T-helper 2 cell treated with Interferon-gamma antibody and Interleukin-4, amounts not matched to agents 5 μg/mL and 100 μg/mL, for 36 hours (primary cell): ENCODE results near the gene TADA2A.
A peak's percentile ranks its signal among the peaks of the same experiment; 100 is the strongest.
"Not testable (repeated sequence)": the region's sequence is repeated elsewhere in the genome, so short reads cannot be mapped to it uniquely, and the experiment has no call there.

ENCODE experiments used
- DNase-seq: peaks from one replicate; pipeline ENCODE4 v3.0.0; 2021; ENCODE audit warnings: low spot score
- H3K27ac Mint-ChIP-seq: one replicate; pipeline ENCODE4 v1.8.0; 2021; ENCODE audit warnings: mild to moderate bottlenecking, mixed read lengths
- H3K27me3 Mint-ChIP-seq: one replicate; pipeline ENCODE4 v1.8.0; 2021; ENCODE audit warnings: low read depth, mixed read lengths
- H3K36me3 Mint-ChIP-seq: one replicate; pipeline ENCODE4 v1.8.0; 2021; ENCODE audit warnings: low read depth, mixed read lengths
- H3K4me1 Mint-ChIP-seq: one replicate; pipeline ENCODE4 v1.8.0; 2021; ENCODE audit warnings: low read depth, mixed read lengths
- H3K4me3 Mint-ChIP-seq: one replicate; pipeline ENCODE4 v1.8.0; 2022; ENCODE audit warnings: mild to moderate bottlenecking, moderate library complexity, mixed read lengths
- H3K9me3 Mint-ChIP-seq: one replicate; pipeline ENCODE4 v1.8.0; 2021; ENCODE audit warnings: mixed read lengths

TADA2A gene

GRCh38 chr17:37417852-37418251, 11.2 kb downstream of the TADA2A start:
- H3K36me3 Mint-ChIP-seq: peaks cover 43% of the 10 kb centered on the region
- no peak overlapping the region for H3K27ac Mint-ChIP-seq
- peaks cover 8% of the 10 kb centered on the region for H3K4me1 Mint-ChIP-seq
- H3K9me3 Mint-ChIP-seq: no peaks in the 10 kb centered on the region
- no peak overlapping the region for H3K4me3 Mint-ChIP-seq
- DNase-seq: no peak
- no peaks in the 10 kb centered on the region for H3K27me3 Mint-ChIP-seq

- no peak overlapping the region for H3K27ac Mint-ChIP-seq
- no peaks in the 10 kb centered on the region for H3K9me3 Mint-ChIP-seq
- peaks cover 41% of the 10 kb centered on the region for H3K36me3 Mint-ChIP-seq
- no peak for DNase-seq
- H3K4me3 Mint-ChIP-seq: no peak overlapping the region
- H3K4me1 Mint-ChIP-seq: no peaks in the 10 kb centered on the region
- H3K27me3 Mint-ChIP-seq: no peaks in the 10 kb centered on the region
Measured at GRCh38 chr17:37422971-37423625, 16.4 kb downstream of the TADA2A start.

DNA sequence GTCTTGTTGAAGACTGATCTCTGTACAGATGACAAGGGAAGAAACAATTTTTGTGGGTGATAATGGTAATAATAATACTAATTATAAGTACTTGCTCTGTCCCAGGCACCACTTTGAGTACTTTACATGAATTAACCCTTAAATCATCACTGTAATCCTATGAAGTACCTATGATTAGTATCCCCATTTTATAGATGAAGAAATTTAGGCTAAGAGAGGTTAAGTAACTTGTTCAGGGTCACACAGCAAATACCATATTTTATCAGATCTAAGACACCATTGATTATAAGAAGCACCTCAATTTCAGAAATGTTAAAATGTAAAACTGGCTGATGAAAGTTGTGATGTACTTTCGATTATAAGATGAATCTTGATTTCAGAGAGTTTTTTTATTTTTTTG, 18.6 kb downstream of the TADA2A start:
- H3K27me3 Mint-ChIP-seq: no peaks in the 10 kb centered on the region
- no peak for DNase-seq
- peaks cover 41% of the 10 kb centered on the region for H3K36me3 Mint-ChIP-seq
- H3K4me1 Mint-ChIP-seq: peaks cover 9% of the 10 kb centered on the region
- no peak overlapping the region for H3K27ac Mint-ChIP-seq
- H3K4me3 Mint-ChIP-seq: no peak overlapping the region
- H3K9me3 Mint-ChIP-seq: no peaks in the 10 kb centered on the region

GRCh38 chr17:37429039-37429438, 22.4 kb downstream of the TADA2A start:
- Mint-ChIP-seq H3K4me1 (peaks cover 23% of the 10 kb centered on the region), H3K27me3 (no peaks in the 10 kb centered on the region), H3K9me3 (no peaks in the 10 kb centered on the region), H3K36me3 (peaks cover 45% of the 10 kb centered on the region), H3K27ac (peak overlapping the region; percentile 93), H3K4me3 (no peak overlapping the region)
- no peak for DNase-seq

GRCh38 chr17:37429453-37429852, 22.8 kb downstream of the TADA2A start:
- Mint-ChIP-seq H3K4me1 (peaks cover 23% of the 10 kb centered on the region), H3K36me3 (peaks cover 47% of the 10 kb centered on the region), H3K27ac (peak overlapping the region; percentile 93), H3K9me3 (no peaks in the 10 kb centered on the region), H3K27me3 (no peaks in the 10 kb centered on the region), H3K4me3 (peak overlapping the region; percentile 69)
- DNase-seq: no peak

DNA sequence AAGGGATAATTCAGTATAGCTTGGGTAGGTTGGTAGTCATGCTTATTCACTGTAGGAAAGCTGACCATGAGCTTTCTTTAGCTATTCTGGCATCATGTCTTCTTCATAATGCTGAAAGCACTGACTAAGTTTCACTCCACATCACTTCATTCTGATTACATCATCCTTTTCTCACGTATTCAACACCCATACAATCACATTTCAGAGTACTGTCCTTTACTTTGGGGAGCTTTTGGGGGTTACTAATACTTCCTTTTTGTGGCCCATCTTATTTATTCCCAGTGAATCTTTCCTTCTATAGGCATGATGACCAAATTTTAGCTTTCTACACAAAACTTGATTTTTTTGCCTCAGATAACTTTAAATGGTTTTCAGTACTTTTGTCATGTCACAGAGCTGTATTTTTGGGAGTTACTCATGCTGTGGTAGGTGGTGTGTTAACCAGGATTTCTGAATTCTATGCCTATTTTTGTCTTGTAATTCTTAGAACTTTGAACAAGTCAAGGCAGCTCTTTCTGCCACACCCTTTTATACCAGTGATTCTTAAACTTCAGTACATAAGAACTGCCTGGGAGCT, 23.5 kb downstream of the TADA2A start:
- no peaks in the 10 kb centered on the region for H3K27me3 Mint-ChIP-seq
- H3K36me3 Mint-ChIP-seq: peaks cover 46% of the 10 kb centered on the region
- peaks cover 23% of the 10 kb centered on the region for H3K4me1 Mint-ChIP-seq
- peak overlapping the region; percentile 93 for H3K27ac Mint-ChIP-seq
- DNase-seq: no peak
- H3K9me3 Mint-ChIP-seq: no peaks in the 10 kb centered on the region
- peak overlapping the region; percentile 69 for H3K4me3 Mint-ChIP-seq

DNA sequence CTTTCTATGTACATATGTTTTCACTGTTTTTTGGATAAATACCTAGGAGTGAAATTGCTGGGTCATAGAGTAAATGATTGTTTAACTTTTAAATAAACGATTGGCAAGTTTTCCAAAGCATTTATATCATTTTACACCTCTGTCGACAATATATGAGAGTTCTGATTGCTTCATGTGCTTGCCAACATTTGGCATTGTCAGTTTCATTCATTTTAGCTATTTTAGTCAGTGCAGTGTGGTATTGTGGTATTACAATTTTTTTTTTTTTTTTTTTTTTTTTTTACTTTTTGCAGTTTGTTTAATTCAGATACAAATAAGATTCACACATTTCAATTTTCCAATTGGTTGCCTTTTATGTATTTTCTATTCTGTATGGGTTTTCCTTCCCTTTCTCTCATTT, 26.0 kb downstream of the TADA2A start:
- Mint-ChIP-seq H3K27ac (no peak overlapping the region), H3K9me3 (no peaks in the 10 kb centered on the region), H3K36me3 (peaks cover 37% of the 10 kb centered on the region), H3K27me3 (no peaks in the 10 kb centered on the region), H3K4me3 (no peak overlapping the region), H3K4me1 (peaks cover 24% of the 10 kb centered on the region)
- DNase-seq: no peak

- H3K27me3 Mint-ChIP-seq: no peaks in the 10 kb centered on the region
- H3K4me3 Mint-ChIP-seq: no peak overlapping the region
- H3K4me1 Mint-ChIP-seq: peaks cover 11% of the 10 kb centered on the region
- no peaks in the 10 kb centered on the region for H3K9me3 Mint-ChIP-seq
- no peak for DNase-seq
- H3K27ac Mint-ChIP-seq: no peak overlapping the region
- peaks cover 55% of the 10 kb centered on the region for H3K36me3 Mint-ChIP-seq
Measured at GRCh38 chr17:37438141-37438540, 31.5 kb downstream of the TADA2A start.

DNA sequence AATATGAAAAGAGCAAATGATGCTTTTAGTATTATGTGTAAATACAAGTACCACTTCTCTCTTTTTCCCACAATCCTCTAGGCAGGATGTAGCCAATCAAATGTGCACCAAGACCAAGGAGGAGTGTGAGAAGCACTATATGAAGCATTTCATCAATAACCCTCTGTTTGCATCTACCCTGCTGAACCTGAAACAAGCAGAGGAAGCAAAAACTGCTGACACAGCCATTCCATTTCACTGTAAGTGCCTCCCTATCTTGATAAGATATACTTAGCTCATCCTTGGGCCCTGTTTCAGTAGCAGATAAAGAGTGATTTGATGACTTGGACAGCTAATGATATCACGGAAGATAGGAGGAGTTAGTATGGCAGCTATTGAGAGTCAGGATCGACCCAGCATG, 33.7 kb downstream of the TADA2A start:
- Mint-ChIP-seq H3K9me3 (no peaks in the 10 kb centered on the region), H3K4me1 (peaks cover 11% of the 10 kb centered on the region), H3K27ac (no peak overlapping the region), H3K36me3 (peaks cover 54% of the 10 kb centered on the region), H3K27me3 (no peaks in the 10 kb centered on the region), H3K4me3 (no peak overlapping the region)
- no peak for DNase-seq

GRCh38 chr17:37441369-37442014, 34.8 kb downstream of the TADA2A start:
- Mint-ChIP-seq H3K36me3 (peaks cover 56% of the 10 kb centered on the region), H3K4me1 (peaks cover 11% of the 10 kb centered on the region)
- not testable (repeated sequence) for DNase-seq, H3K27ac Mint-ChIP-seq, H3K9me3 Mint-ChIP-seq, H3K4me3 Mint-ChIP-seq, H3K27me3 Mint-ChIP-seq

DNA sequence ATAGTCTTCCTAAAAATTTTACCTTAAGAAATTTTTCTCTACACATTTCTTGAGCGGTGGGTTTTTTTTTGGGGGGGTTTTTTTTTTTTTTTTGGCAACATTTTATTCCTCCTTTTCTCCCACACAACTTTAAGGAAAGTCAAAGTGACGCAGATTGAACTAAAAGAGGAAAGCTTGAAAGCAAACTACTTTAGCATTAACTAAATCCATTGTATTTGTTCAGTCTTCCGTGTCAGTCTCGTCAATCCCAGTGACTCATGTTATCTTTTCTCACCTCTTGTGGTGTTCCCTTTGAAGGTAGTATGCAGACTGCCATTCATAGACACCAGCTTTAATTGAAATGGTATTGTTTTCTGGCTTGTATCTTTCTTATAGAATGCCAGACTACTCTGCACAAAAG, 39.3 kb downstream of the TADA2A start:
- no peaks in the 10 kb centered on the region for H3K9me3 Mint-ChIP-seq
- DNase-seq: no peak
- no peak overlapping the region for H3K27ac Mint-ChIP-seq
- peaks cover 1% of the 10 kb centered on the region for H3K4me1 Mint-ChIP-seq
- no peaks in the 10 kb centered on the region for H3K27me3 Mint-ChIP-seq
- no peak overlapping the region for H3K4me3 Mint-ChIP-seq
- H3K36me3 Mint-ChIP-seq: peaks cover 42% of the 10 kb centered on the region

GRCh38 chr17:37447641-37448040, 41.0 kb downstream of the TADA2A start:
- no peak overlapping the region for H3K27ac Mint-ChIP-seq
- no peak overlapping the region for H3K4me3 Mint-ChIP-seq
- DNase-seq: no peak
- H3K4me1 Mint-ChIP-seq: peaks cover 2% of the 10 kb centered on the region
- H3K27me3 Mint-ChIP-seq: no peaks in the 10 kb centered on the region
- no peaks in the 10 kb centered on the region for H3K9me3 Mint-ChIP-seq
- peaks cover 32% of the 10 kb centered on the region for H3K36me3 Mint-ChIP-seq

DNA sequence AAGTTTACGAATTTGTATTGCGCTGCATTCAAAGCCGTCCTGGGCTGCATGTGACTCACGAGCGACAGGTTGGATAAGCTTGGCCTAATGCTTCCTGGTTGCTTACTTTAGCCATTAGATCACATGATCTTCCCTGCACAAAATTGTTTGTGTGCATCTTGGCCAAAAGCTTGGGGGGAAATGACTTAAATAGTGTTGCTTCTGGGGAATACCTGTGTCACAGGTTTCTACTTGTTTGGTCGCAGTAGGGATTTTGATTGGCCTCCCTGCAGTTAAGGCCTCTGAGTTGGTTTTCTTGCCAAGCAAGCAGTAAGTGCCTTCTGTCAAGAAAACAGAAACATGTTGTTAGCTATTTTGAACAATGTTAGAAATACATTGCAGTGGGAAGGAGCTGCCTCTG, 43.4 kb downstream of the TADA2A start:
- Mint-ChIP-seq H3K4me3 (no peak overlapping the region), H3K9me3 (no peaks in the 10 kb centered on the region), H3K27me3 (no peaks in the 10 kb centered on the region), H3K36me3 (peaks cover 27% of the 10 kb centered on the region), H3K27ac (no peak overlapping the region), H3K4me1 (peaks cover 2% of the 10 kb centered on the region)
- no peak for DNase-seq

DNA sequence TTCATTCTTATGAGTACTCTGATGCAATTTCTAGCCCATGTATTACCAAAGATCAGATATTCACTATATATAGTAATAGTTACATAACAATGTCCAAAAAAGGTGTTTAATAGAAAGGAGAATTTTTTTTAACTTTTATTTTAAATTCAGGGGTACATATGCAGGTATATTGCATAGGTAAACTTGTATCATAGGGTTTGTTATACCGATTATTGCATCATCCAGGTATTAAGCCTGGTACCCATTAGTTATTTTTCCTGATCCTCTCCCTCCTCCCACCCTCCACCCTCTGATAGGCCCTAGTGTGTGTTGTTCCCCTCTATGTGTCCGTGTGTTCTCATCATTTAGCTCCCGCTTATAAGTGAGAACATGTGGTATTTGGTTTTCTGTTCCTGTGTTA, 51.1 kb downstream of the TADA2A start:
- H3K4me3 Mint-ChIP-seq, H3K9me3 Mint-ChIP-seq, H3K4me1 Mint-ChIP-seq, H3K27me3 Mint-ChIP-seq, DNase-seq, H3K27ac Mint-ChIP-seq: not testable (repeated sequence)
- H3K36me3 Mint-ChIP-seq: peaks cover 21% of the 10 kb centered on the region
